ENCODE measurements around the gene ATR. TPM values are rescaled to one million over a fixed set of nuclear protein-coding genes. Genes with fewer than 3 reads are reported as not detected.
A peak's percentile ranks its signal among the peaks of the same experiment; 100 is the strongest.

The ATR gene
- total and polyA plus RNA-seq, 2 of the 4 experiments (the other 2 are of a cell fraction), result 9.5 to 28.0 TPM

DNA sequence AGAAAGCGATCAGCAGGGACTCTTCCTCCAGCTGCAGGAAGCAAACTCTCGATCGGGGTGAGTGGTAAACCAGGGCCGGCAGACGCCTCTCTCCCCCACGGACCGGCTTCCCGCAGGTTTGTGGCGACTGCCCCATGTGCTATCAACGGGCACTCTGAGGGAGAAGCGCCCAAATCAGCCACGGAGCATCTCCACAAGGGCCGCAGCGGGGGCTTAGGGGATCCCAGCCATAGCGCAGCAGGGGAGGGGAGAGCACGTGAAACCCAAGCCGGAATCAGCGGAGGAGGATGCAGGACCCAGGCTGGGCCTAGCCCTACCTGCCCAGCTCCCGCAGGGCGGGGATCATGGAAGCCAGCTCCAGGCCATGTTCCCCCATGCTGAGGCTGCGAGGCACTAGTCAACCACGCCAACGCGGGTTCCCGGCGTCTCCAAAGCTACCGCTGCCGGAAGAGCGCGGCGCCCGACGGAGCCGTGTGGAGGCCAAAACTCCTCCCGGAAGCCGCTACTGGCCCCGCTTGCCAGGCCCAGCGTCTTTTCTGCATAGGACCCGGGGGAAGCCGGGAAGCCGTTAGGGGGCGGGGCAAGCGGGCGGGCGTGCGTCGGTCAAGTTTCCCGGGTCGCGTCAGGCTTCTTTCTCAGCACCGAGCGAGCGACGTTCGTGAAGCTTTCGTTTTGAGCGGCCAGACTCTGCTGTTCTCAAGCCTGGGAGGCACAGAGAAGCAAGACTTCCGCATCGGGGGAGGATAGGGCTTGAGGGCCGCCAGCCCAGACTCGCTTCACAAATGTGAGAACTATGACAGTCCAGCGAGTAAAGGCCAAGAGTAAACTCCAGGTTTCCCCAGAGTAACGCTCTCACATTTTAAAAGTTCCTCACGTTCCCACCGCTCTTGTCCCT lies at the start of gene ATR (continued):
- TF ChIP-seq MAZ (IDR thresholded peaks at IDR 0.05; ENCODE audit: borderline replicate concordance, low read depth, low read length) (peak; percentile 80; the same call in 1 of the 2 replicates), CHD1 (IDR thresholded peaks at IDR 0.05; ENCODE audit: low read depth, low read length) (peak; percentile 86)
- TF ChIP-seq, protein P1, sequence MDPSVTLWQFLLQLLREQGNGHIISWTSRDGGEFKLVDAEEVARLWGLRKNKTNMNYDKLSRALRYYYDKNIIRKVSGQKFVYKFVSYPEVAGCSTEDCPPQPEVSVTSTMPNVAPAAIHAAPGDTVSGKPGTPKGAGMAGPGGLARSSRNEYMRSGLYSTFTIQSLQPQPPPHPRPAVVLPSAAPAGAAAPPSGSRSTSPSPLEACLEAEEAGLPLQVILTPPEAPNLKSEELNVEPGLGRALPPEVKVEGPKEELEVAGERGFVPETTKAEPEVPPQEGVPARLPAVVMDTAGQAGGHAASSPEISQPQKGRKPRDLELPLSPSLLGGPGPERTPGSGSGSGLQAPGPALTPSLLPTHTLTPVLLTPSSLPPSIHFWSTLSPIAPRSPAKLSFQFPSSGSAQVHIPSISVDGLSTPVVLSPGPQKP (IDR thresholded peaks at IDR 0.05; ENCODE audit: borderline replicate concordance, low read depth, low read length), result no peak

- H2BK120ac ChIP-seq (ENCODE audit: low read depth, low read length), result no peak overlapping the region
- no peak overlapping the region for H4K5ac ChIP-seq (ENCODE audit: low read depth, low read length)
- H3K9me1 ChIP-seq (ENCODE audit: insufficient read depth, low read length), result no peaks in the 10 kb centered on the region
- ChIA-PET CTCF (interaction anchor here (0.6 kb wide), 2 partner anchors 12 to 16 kb away, joined by 5 read pairs; no protein-coding TSS in a partner anchor), POLR2A (ENCODE audit: unreplicated experiment) (no interaction called here)
- no peak for DNase-seq
- no peak overlapping the region for H3K56ac ChIP-seq (ENCODE audit: extremely low read depth, insufficient read depth, low read length)
- no peak overlapping the region for H2BK5ac ChIP-seq (ENCODE audit: low read depth, low read length, poor library complexity, severe bottlenecking)
- TF ChIP-seq, protein P2, sequence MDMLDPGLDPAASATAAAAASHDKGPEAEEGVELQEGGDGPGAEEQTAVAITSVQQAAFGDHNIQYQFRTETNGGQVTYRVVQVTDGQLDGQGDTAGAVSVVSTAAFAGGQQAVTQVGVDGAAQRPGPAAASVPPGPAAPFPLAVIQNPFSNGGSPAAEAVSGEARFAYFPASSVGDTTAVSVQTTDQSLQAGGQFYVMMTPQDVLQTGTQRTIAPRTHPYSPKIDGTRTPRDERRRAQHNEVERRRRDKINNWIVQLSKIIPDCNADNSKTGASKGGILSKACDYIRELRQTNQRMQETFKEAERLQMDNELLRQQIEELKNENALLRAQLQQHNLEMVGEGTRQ (IDR thresholded peaks at IDR 0.05; ENCODE audit: low read depth, low read length), result no peak
- TF ChIP-seq CHD1 (IDR thresholded peaks at IDR 0.05; ENCODE audit: low read depth, low read length) (no peak), RFX5 (IDR thresholded peaks at IDR 0.05; ENCODE audit: low read depth, low read length) (no peak), RAD21 (IDR thresholded peaks at IDR 0.05; ENCODE audit: low read length) (no peak)
- no peaks in the 10 kb centered on the region for H3K79me1 ChIP-seq (ENCODE audit: low read depth in 1 of 2, low read length in 2 of 2)
- peaks cover 2% of the 10 kb centered on the region; the same call in 1 of the 2 replicates for H3K27me3 ChIP-seq (ENCODE audit: control insufficient read depth, insufficient read depth, low read length)
- no peaks in the 10 kb centered on the region for H3K9me3 ChIP-seq (ENCODE audit: control insufficient read depth, insufficient read depth, low read length)
- ATAC-seq (ENCODE audit: low read depth), result no peak
- H3K18ac ChIP-seq (ENCODE audit: low read depth, low read length), result no peak overlapping the region
- no peak overlapping the region for H3K27ac ChIP-seq (ENCODE audit: insufficient read depth, low read length)
- no peak overlapping the region for H4K8ac ChIP-seq (ENCODE audit: low read depth in 2 of 2, low read length in 2 of 2)
- intact Hi-C loops (cut with micrococcal nuclease), result no loop called here
- no peak overlapping the region for H2BK15ac ChIP-seq (ENCODE audit: low read depth, low read length)
- no peak overlapping the region for H3K4ac ChIP-seq (ENCODE audit: low read depth, low read length)
- no peaks in the 10 kb centered on the region for H4K20me1 ChIP-seq (ENCODE audit: insufficient read depth, low read length)
- no peaks in the 10 kb centered on the region for H3K36me3 ChIP-seq (ENCODE audit: control insufficient read depth, insufficient read depth, low read length)
- dilution Hi-C loops (cut with HindIII; ENCODE audit: low sequenced_read_pairs, unreplicated experiment), result no loop called here
- no peak overlapping the region for H2BK20ac ChIP-seq (ENCODE audit: low read depth, low read length)
- H3K23ac ChIP-seq (ENCODE audit: low read depth, low read length), result no peak overlapping the region
- no peaks in the 10 kb centered on the region for H3K4me1 ChIP-seq (ENCODE audit: control insufficient read depth, insufficient read depth, low read length)
- H4K91ac ChIP-seq (ENCODE audit: insufficient read depth, low read depth, low read length), result no peak overlapping the region
- no peak overlapping the region for H2AK9ac ChIP-seq (replicated peaks; ENCODE audit: low read depth, low read length, poor library complexity)
- H3K9ac ChIP-seq (ENCODE audit: low read depth, low read length), result no peak overlapping the region
- H3K14ac ChIP-seq (replicated peaks; ENCODE audit: low read depth, low read length), result no peak overlapping the region
- no peak overlapping the region for H3K4me2 ChIP-seq (ENCODE audit: low read depth, low read length)
- H2AK5ac ChIP-seq (ENCODE audit: low read depth, low read length), result no peak overlapping the region
- no peak overlapping the region for H3K4me3 ChIP-seq (ENCODE audit: insufficient read depth, low read depth, low read length)
- H2AFZ ChIP-seq (replicated peaks; ENCODE audit: low read length, poor library complexity), result no peak overlapping the region
- in situ Hi-C loops (cut with MboI; ENCODE audit: low sequenced_read_pairs), result no loop called here
- no TSS peak for BruUV-seq (replicated peaks)
Observed at GRCh38 chr3:142626971-142627370, 48.4 kb upstream of the ATR start.
